GM12875 (cell line): ENCODE results near the gene LIX1L.

Experiments
- H3K4me3 ChIP-seq: one replicate; pipeline ENCODE4 v1.5.1; 2011; ENCODE audit warnings: low read depth, low read length, control low read depth
- TF ChIP-seq, protein P1 (sequence below): IDR thresholded peaks from 2 replicates; pipeline ENCODE4 v1.5.1; 2011; ENCODE audit warnings: low read depth, mild to moderate bottlenecking, control low read depth, inconsistent platforms, low read length, moderate library complexity, borderline replicate concordance; ENCODE audit not compliant: insufficient read depth

The LIX1L gene

DNA sequence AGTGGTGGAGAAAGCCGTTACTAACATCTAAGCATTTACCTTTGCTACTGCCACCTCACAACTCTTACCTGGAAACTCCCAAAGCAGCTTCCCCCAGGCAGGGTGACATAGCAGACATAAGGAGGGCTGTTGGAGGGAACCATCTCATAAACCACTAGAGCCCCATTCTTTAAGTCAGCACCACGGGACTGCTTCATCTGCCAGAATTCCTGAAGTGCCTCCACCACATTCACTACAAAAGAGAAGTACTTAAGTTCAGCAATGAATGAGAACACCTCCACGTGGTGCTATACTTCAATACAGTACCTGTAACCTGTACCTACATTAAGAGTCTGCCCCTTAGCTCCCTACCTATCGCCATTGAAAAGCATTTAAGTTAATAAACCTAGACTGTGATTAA lies 10.3 kb downstream of the LIX1L start:
- no peak overlapping the region for H3K4me3 ChIP-seq
- TF ChIP-seq, protein P1, sequence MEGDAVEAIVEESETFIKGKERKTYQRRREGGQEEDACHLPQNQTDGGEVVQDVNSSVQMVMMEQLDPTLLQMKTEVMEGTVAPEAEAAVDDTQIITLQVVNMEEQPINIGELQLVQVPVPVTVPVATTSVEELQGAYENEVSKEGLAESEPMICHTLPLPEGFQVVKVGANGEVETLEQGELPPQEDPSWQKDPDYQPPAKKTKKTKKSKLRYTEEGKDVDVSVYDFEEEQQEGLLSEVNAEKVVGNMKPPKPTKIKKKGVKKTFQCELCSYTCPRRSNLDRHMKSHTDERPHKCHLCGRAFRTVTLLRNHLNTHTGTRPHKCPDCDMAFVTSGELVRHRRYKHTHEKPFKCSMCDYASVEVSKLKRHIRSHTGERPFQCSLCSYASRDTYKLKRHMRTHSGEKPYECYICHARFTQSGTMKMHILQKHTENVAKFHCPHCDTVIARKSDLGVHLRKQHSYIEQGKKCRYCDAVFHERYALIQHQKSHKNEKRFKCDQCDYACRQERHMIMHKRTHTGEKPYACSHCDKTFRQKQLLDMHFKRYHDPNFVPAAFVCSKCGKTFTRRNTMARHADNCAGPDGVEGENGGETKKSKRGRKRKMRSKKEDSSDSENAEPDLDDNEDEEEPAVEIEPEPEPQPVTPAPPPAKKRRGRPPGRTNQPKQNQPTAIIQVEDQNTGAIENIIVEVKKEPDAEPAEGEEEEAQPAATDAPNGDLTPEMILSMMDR = no peak

DNA sequence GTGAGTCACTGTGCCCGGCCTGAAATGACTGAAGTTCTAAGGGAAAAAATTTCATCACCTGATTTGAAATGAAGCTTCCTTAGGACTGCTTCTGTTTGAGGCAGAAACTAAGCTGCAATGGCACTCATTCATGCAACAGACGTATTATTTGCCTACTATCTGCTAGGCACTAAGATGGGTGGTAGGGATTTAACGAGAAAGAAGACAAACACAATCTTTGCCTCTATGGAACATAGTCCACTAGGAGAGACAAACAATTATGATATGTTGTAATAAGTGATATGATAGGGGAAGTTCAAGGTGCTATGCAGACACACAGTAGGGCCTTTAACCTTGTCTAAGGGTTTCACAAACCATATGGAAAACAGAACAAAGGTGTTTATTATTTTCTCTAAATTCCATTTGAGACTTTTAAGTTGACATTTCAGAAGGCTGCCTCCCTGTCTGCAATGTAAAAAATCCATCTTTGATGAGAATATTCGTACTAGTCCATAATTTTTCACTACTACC lies 11.3 kb downstream of the LIX1L start:
- TF ChIP-seq, protein P1 = no peak
- no peak overlapping the region for H3K4me3 ChIP-seq

DNA sequence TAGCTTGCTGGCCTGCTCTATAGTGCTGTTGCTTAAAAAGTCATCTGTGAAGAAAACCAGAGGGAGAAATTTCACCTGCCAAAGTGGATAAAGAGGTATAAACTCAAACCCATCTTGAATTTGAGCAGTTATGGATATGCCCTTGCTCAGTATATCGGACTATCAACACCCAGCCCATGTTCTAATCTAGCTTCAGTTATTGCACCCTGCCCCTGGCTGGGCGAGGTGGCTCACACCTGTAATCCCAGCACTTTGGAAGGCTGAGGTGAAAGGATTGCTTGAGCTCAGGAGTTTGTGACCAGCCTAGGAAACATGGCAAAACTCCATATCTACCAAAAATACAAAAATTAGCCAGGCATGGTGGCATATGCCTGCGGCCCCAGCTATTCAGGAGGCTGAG lies 13.3 kb downstream of the LIX1L start:
- H3K4me3 ChIP-seq = no peak overlapping the region
- TF ChIP-seq, protein P1 = no peak

DNA sequence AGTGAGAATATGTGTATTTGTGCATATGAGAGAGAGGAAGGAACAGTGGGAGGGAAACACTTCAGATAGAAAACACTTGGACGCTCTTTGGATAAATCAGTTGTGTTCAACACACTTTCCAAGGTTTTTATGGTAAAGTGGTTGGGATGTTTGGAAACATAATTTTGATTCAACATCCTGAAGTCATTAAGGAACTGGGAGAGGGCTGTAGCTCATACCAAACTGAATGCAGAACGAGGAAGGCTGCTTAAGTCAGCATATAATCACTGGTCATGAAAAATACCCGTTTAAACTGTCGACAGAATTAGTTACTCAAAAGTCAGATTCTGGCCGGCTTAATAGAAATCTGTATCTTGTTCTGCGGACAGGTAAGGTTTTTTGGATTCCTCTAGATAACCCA lies 14.9 kb downstream of the LIX1L start:
- TF ChIP-seq, protein P1 = no peak
- H3K4me3 ChIP-seq = no peak overlapping the region

DNA sequence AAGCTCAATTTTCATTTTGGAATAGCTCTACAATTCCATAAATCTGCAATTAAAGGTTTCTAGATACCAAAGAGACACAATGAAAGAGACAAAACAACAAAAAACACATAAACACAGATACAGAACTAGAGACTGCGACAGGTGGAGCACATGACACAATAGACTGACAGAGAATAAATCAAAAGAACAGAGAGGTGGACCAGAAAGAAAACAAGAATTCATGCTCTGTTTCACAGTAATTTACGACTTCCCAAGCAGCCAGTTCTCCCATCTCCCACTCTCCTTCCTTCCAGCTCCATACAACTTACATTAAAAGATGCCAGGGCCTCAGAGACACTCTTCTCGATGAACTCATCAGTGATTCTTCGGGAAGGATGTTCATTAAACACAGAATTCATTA lies 15.4 kb downstream of the LIX1L start:
- TF ChIP-seq, protein P1 = no peak
- no peak overlapping the region for H3K4me3 ChIP-seq

DNA sequence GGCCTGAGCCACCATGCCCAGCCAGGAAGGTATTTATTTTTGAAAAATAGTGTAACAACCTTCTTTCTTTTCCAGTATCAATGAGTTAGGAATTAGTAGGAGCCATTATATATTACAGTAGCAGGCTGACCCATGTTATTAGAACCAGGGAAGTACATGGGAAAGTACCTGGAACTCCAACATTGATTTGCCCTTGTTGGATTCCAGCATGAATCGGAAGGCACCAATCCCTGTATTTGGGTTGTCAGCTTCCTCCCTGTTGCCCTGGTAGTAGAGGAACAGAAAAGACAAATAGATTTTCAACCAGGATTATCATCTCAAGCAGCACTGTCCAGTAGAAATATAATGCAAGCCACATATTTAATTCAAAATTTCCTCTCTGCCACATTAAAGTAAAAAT lies 20.4 kb downstream of the LIX1L start:
- TF ChIP-seq, protein P1 = no peak

DNA sequence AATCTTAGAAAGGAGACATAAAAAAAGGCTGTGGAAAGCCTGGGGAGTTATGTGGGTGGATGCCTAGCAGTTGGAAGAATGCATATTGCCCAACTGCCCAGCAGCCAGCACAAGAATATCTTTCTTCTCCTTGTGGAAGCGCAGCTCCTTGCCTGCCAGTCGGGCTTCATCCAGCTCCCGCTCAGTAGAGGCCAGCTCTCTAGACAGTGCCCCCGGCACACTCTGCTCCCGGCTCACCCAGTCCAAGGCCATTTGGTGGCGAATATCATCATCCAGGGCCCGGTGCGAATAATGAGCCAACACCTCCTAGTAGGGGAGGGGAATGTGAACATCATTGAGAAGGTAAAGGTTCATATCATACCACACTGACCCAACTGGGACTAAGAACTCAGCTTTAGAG lies 21.6 kb downstream of the LIX1L start:
- TF ChIP-seq, protein P1 = no peak
- no peak overlapping the region for H3K4me3 ChIP-seq

More for the DNA sequence above, 20.4 kb downstream of the LIX1L start:
- H3K4me3 ChIP-seq = no peak overlapping the region
